ENCODE measurements around the gene DGUOK. TPM values are rescaled to one million over a fixed set of nuclear protein-coding genes. Genes with fewer than 3 reads are reported as not detected.

DGUOK gene
- total RNA-seq, 1 donor = 57.7 TPM

DNA sequence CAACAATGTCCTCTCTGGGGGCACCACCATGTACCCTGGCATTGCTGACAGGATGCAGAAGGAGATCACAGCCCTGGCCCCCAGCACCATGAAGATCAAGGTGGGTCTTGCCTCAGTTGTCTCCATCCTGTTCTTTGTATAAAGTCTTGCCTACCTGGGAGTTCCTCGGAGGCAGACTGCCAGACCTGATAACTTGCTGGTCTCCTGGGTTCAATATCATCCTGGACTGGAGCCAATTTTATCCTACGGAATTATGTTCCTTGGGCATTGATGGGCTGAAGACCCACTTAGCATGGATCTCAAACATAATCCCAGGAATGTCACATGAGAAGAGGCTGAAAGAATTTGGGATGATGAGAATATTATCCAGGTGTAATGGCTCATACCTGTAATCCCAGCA lies 10.0 kb upstream of the DGUOK start:
- no peak overlapping the region for H3K4me3 ChIP-seq (ENCODE audit: low read depth, low read length)
- TF ChIP-seq, protein P1, sequence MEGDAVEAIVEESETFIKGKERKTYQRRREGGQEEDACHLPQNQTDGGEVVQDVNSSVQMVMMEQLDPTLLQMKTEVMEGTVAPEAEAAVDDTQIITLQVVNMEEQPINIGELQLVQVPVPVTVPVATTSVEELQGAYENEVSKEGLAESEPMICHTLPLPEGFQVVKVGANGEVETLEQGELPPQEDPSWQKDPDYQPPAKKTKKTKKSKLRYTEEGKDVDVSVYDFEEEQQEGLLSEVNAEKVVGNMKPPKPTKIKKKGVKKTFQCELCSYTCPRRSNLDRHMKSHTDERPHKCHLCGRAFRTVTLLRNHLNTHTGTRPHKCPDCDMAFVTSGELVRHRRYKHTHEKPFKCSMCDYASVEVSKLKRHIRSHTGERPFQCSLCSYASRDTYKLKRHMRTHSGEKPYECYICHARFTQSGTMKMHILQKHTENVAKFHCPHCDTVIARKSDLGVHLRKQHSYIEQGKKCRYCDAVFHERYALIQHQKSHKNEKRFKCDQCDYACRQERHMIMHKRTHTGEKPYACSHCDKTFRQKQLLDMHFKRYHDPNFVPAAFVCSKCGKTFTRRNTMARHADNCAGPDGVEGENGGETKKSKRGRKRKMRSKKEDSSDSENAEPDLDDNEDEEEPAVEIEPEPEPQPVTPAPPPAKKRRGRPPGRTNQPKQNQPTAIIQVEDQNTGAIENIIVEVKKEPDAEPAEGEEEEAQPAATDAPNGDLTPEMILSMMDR (IDR thresholded peaks at IDR 0.05; ENCODE audit: insufficient read depth, low read length) = no peak
- DNase-seq (ENCODE audit: low read depth) = no peak

DNA sequence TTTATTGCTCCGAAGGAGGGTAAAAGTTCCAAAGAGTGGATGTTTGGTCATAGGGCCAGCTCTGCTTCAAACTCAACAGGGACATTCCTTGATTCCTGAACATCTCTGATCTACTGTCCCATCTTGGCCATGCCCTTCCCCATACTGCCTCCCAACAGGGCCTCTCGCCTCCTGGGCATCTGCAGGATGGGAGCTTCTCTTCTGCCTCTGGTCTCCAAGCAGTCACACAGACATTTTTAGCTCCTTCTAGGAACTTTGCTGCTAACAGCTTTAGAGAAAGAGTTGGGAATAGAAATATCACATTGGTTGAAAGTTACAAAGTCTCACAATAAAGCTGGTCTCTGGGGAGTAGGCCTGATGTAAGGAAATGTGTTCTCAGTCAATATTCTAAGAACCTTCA lies 9.4 kb upstream of the DGUOK start:
- TF ChIP-seq, protein P1 (IDR thresholded peaks at IDR 0.05; ENCODE audit: insufficient read depth, low read length) = no peak
- H3K4me3 ChIP-seq (ENCODE audit: low read depth, low read length) = no peak overlapping the region
- DNase-seq (ENCODE audit: low read depth) = no peak

DNA sequence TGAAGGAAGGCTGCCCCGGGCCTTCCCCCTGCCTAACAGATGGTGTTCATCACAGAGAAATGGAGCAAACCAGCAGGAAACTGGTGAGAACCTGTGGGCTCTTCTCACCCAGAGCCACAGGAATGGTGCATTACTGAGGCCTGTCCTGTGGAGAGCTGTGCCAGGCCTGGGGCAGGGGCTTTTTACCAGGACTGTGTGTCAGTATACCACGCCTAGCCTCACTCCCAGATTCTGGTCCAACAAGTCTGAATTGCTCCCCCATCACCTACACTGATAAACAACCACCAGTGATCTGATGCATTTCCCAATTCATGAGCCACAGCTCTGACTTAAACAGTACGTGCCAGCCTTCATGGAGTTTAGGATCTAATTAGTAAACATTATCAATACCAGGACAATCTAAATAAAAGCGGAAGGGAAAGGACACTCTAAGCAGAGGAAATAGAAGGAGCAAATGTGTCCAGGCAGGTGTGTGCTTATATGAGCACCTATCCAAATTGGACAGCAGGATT lies 8.9 kb upstream of the DGUOK start:
- TF ChIP-seq, protein P1 (IDR thresholded peaks at IDR 0.05; ENCODE audit: insufficient read depth, low read length) = no peak
- DNase-seq (ENCODE audit: low read depth) = no peak
- no peak overlapping the region for H3K4me3 ChIP-seq (ENCODE audit: low read depth, low read length)

DNA sequence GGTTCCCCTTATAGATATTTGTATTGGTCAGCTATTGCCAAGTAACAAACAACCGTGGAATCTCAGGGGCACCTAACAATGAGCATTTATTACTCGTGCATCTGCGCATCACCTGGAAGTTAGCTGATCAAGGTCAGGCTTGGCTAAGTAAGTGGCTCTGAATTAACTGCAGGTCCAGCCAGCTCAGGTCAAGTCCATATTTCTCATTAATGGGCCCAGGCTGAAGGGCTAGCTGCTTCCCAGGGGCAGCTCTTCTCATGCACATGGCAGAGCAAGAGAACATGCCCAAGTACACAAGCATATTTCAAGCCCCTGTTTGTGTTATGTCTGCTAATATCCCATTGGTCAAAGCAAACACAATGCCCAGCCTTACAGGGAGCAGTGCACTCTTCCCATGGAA lies 7.8 kb upstream of the DGUOK start:
- TF ChIP-seq, protein P1 (IDR thresholded peaks at IDR 0.05; ENCODE audit: insufficient read depth, low read length) = no peak
- no peak for DNase-seq (ENCODE audit: low read depth)
- no peak overlapping the region for H3K4me3 ChIP-seq (ENCODE audit: low read depth, low read length)

DNA sequence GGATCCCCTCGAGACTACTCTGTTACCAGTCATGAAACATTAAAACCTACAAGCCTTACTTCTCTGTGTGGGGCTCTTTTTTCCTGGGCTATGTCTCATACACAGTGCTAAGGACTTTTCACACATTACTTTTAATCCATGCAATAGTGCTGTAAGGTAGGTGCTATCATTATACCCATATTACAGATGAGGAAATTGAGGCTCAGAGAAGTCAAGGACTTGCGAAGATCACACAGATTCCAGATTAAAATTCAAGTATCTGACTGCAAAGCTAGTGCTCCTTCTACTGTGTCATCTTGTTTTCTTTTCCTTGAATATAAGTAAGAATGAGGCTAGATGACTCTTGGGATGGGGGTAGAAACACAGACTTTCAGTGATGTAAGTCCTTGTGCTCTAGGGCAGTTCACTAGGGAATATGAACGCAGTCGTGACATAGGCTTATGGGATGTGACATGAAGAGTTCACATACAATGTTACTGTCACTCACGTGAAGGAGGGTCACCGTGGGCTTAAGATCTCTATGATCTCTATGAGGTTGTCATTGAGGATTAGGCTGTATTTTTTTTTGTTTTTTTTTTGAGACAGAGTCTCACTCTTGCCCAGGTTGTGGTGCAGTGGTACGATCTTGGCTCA lies 7.0 kb upstream of the DGUOK start:
- no peak overlapping the region for H3K4me3 ChIP-seq (ENCODE audit: low read depth, low read length)
- TF ChIP-seq, protein P1 (IDR thresholded peaks at IDR 0.05; ENCODE audit: insufficient read depth, low read length) = no peak
- DNase-seq (ENCODE audit: low read depth) = no peak

DNA sequence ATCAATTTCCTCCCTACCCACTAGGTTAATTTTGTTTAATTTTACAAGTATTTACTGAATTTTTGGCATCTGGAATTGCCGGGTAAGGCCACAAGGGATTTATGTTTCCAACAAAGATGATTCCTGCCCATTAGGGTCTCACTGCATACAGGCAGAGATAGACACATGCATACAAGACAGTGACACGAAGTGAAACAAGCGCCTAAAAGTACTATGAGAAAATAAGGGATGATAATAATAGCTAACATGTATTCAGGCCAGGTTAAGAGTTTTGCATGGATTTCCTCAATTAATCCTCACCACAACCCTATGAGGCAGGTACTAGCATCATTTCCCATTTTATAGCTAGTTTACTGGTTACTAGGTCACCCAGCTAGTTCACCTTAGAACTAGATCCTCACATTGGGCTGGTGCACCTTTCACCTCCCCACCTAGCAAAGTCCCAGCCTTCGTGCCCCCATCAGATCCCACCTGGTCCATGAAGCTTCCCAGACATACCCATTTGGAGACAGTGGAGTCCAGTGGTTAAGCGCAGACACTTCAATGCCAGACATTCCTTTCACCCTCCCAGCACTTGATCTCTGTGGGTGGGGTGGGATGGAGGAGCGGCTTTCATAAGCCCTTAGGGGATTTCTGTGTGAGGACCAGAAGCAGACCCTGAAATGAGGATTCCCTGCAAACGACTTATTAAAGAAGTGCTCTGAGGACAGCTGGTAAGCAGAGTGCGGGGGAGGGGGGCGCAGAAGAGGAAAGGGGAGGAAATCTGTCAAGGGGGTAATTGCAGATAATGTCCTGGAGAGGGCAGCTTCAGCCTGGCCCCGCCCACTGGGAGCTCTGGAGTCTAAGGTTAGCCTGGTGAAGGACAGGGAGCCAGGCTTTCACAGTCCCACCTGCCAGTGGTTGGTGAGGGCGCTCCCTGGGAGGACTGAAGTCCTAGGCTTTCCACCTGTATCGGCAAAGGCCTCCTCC lies 5.8 kb upstream of the DGUOK start:
- DNase-seq (ENCODE audit: low read depth) = no peak
- TF ChIP-seq, protein P1 (IDR thresholded peaks at IDR 0.05; ENCODE audit: insufficient read depth, low read length) = peak; percentile 21
- no peak overlapping the region for H3K4me3 ChIP-seq (ENCODE audit: low read depth, low read length)
